Measurements from ENCODE around the gene FAM111A. TPM values are rescaled to one million over a fixed set of nuclear protein-coding genes. Genes with fewer than 3 reads are reported as not detected.

Gene FAM111A
- total and polyA plus RNA-seq, 9 donors, result 10.6 to 26.5 (median 20.4) TPM

GRCh38 chr11:59188954-59189353 is 46.3 kb downstream of the FAM111A start:
- no peak overlapping the region for H3K27ac ChIP-seq
- H3K36me3 ChIP-seq, result no peaks in the 10 kb centered on the region
- TF ChIP-seq POLR2A (IDR thresholded peaks at IDR 0.05), result no peak
- TF ChIP-seq CTCF (IDR thresholded peaks at IDR 0.05), result no peak
- no peak for TF ChIP-seq EP300 (IDR thresholded peaks at IDR 0.05)
- intact Hi-C loops (cut with DNase I), result no loop called here
- H3K9me3 ChIP-seq, result no peaks in the 10 kb centered on the region
- no peak overlapping the region for H3K4me3 ChIP-seq
- WGBS, 3 donors, result 75 to 91% (median 80%) methylated on average over 4 of the region's 4 CpGs
- DNase-seq, result no peak
- peaks cover 24% of the 10 kb centered on the region for H3K4me1 ChIP-seq (ENCODE audit: insufficient read depth)
- H3K27me3 ChIP-seq, result no peaks in the 10 kb centered on the region

GRCh38 chr11:59189986-59190385 is 47.3 kb downstream of the FAM111A start:
- Histone ChIP-seq H3K4me1 (ENCODE audit: insufficient read depth) (peaks cover 15% of the 10 kb centered on the region), H3K27ac (no peak overlapping the region), H3K9me3 (no peaks in the 10 kb centered on the region), H3K36me3 (no peaks in the 10 kb centered on the region), H3K4me3 (no peak overlapping the region), H3K27me3 (no peaks in the 10 kb centered on the region)
- intact Hi-C loops (cut with DNase I), result no loop called here
- 35 to 55% (median 42%) methylated on average over 4 of the region's 4 CpGs for WGBS, 3 donors
- DNase-seq, result no peak
- TF ChIP-seq POLR2A (IDR thresholded peaks at IDR 0.05) (no peak), EP300 (IDR thresholded peaks at IDR 0.05) (no peak), CTCF (IDR thresholded peaks at IDR 0.05) (no peak)

GRCh38 chr11:59191095-59191494 is 48.4 kb downstream of the FAM111A start:
- H3K9me3 ChIP-seq, result no peaks in the 10 kb centered on the region
- H3K4me1 ChIP-seq (ENCODE audit: insufficient read depth), result peaks cover 4% of the 10 kb centered on the region
- no peak overlapping the region for H3K4me3 ChIP-seq
- no peaks in the 10 kb centered on the region for H3K36me3 ChIP-seq
- DNase-seq, result no peak
- H3K27ac ChIP-seq, result no peak overlapping the region
- TF ChIP-seq EP300 (IDR thresholded peaks at IDR 0.05) (no peak), CTCF (IDR thresholded peaks at IDR 0.05) (no peak), POLR2A (IDR thresholded peaks at IDR 0.05) (no peak)
- no peaks in the 10 kb centered on the region for H3K27me3 ChIP-seq
- 71 to 83% (median 82%) methylated on average over 4 of the region's 4 CpGs for WGBS, 3 donors
- intact Hi-C loops (cut with DNase I), result no loop called here

GRCh38 chr11:59191890-59192289 is 49.2 kb downstream of the FAM111A start:
- intact Hi-C loops (cut with DNase I), result no loop called here
- 78 to 88% (median 82%) methylated on average over 8 of the region's 8 CpGs for WGBS, 3 donors
- H3K9me3 ChIP-seq, result no peaks in the 10 kb centered on the region
- H3K27me3 ChIP-seq, result no peaks in the 10 kb centered on the region
- H3K27ac ChIP-seq, result no peak overlapping the region
- no peaks in the 10 kb centered on the region for H3K36me3 ChIP-seq
- peaks cover 2% of the 10 kb centered on the region for H3K4me1 ChIP-seq (ENCODE audit: insufficient read depth)
- no peak overlapping the region for H3K4me3 ChIP-seq
- no peak for DNase-seq
- TF ChIP-seq EP300 (IDR thresholded peaks at IDR 0.05), result no peak

- Histone ChIP-seq H3K36me3 (no peaks in the 10 kb centered on the region), H3K27ac (no peak overlapping the region), H3K9me3 (no peaks in the 10 kb centered on the region), H3K4me1 (ENCODE audit: insufficient read depth) (peaks cover 2% of the 10 kb centered on the region), H3K4me3 (no peak overlapping the region), H3K27me3 (no peaks in the 10 kb centered on the region)
- no peak for DNase-seq
- no peak for TF ChIP-seq POLR2A (IDR thresholded peaks at IDR 0.05)
- no peak for TF ChIP-seq EP300 (IDR thresholded peaks at IDR 0.05)
- no peak for TF ChIP-seq CTCF (IDR thresholded peaks at IDR 0.05)
- intact Hi-C loops (cut with DNase I), result no loop called here
- WGBS, 3 donors, result 91% methylated on average over 4 of the region's 4 CpGs
Observed at GRCh38 chr11:59192446-59193020, 49.9 kb downstream of the FAM111A start.

Measured in ovary (tissue), 9 donors.